ENCODE measurements around the gene GPNMB. TPM values are rescaled to one million over a fixed set of nuclear protein-coding genes. Genes with fewer than 3 reads are reported as not detected.

GPNMB gene
- total RNA-seq, 1 donor from 2014 or later, result 13.4 TPM

DNA sequence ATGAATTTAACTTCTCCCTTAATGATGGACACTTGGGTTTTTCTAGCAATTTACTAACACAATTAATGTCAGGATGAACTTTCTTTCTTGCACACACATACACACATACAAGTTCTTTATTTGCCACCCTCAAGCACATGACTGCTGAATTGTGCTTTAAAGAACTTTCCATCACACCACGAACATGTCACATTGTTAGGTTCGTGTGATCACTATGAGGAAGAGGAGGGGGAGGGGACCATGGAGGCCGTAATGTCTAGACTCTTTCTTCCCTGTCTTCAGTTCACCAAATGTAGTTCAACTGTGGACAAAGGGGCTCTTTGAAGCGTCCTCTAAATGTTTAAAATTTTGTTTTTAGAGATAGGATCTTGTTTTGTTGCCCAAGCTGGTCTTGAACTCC lies 33.7 kb upstream of the GPNMB start:
- FAIRE-seq (peak; percentile 85), DNase-seq (ENCODE audit: low read depth) (no peak)
- TF ChIP-seq, protein P1, sequence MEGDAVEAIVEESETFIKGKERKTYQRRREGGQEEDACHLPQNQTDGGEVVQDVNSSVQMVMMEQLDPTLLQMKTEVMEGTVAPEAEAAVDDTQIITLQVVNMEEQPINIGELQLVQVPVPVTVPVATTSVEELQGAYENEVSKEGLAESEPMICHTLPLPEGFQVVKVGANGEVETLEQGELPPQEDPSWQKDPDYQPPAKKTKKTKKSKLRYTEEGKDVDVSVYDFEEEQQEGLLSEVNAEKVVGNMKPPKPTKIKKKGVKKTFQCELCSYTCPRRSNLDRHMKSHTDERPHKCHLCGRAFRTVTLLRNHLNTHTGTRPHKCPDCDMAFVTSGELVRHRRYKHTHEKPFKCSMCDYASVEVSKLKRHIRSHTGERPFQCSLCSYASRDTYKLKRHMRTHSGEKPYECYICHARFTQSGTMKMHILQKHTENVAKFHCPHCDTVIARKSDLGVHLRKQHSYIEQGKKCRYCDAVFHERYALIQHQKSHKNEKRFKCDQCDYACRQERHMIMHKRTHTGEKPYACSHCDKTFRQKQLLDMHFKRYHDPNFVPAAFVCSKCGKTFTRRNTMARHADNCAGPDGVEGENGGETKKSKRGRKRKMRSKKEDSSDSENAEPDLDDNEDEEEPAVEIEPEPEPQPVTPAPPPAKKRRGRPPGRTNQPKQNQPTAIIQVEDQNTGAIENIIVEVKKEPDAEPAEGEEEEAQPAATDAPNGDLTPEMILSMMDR (IDR thresholded peaks at IDR 0.05; ENCODE audit: insufficient read depth, low read length, severe bottlenecking), result no peak
- no peaks in the 10 kb centered on the region for H3K36me3 ChIP-seq (ENCODE audit: control insufficient read depth, insufficient read depth, low read length)
- no peak overlapping the region for H3K4me3 ChIP-seq (ENCODE audit: low read depth, low read length)
- H3K27me3 ChIP-seq (ENCODE audit: control insufficient read depth, insufficient read depth, low read length), result no peaks in the 10 kb centered on the region

- FAIRE-seq, result no peak
- DNase-seq (ENCODE audit: low read depth), result no peak
- Histone ChIP-seq H3K36me3 (ENCODE audit: control insufficient read depth, insufficient read depth, low read length) (no peaks in the 10 kb centered on the region), H3K27me3 (ENCODE audit: control insufficient read depth, insufficient read depth, low read length) (no peaks in the 10 kb centered on the region), H3K4me3 (ENCODE audit: low read depth, low read length) (no peak overlapping the region)
- TF ChIP-seq, protein P1 (IDR thresholded peaks at IDR 0.05; ENCODE audit: insufficient read depth, low read length, severe bottlenecking), result no peak
Observed at GRCh38 chr7:23213755-23214154, 32.8 kb upstream of the GPNMB start.

GRCh38 chr7:23214423-23214822 lies 32.2 kb upstream of the GPNMB start:
- no peak for FAIRE-seq
- TF ChIP-seq, protein P1 (IDR thresholded peaks at IDR 0.05; ENCODE audit: insufficient read depth, low read length, severe bottlenecking), result no peak
- no peak for DNase-seq (ENCODE audit: low read depth)
- Histone ChIP-seq H3K27me3 (ENCODE audit: control insufficient read depth, insufficient read depth, low read length) (no peaks in the 10 kb centered on the region), H3K36me3 (ENCODE audit: control insufficient read depth, insufficient read depth, low read length) (no peaks in the 10 kb centered on the region), H3K4me3 (ENCODE audit: low read depth, low read length) (no peak overlapping the region)

DNA sequence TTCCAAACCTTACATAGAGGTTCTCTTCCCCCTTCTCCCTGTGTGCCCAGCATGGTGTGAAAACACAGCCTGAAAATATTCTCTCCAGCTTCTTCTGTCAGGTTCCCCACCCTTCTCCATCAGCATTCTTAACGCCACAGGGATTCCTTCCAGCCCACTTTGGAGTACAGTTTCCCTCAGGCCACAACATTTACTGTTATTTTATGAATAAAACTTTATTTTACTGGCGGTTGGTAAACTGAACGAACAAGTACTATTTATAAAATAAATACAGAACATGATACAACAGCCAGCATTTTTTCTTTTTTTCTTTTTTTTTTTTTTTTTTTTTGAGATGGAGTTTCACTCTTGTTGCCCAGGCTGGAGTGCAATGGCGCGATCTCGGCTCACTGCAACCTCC lies 31.6 kb upstream of the GPNMB start:
- FAIRE-seq (no peak), DNase-seq (ENCODE audit: low read depth) (no peak)
- Histone ChIP-seq H3K4me3 (ENCODE audit: low read depth, low read length) (no peak overlapping the region), H3K36me3 (ENCODE audit: control insufficient read depth, insufficient read depth, low read length) (no peaks in the 10 kb centered on the region), H3K27me3 (ENCODE audit: control insufficient read depth, insufficient read depth, low read length) (no peaks in the 10 kb centered on the region)
- TF ChIP-seq, protein P1 (IDR thresholded peaks at IDR 0.05; ENCODE audit: insufficient read depth, low read length, severe bottlenecking), result no peak

DNA sequence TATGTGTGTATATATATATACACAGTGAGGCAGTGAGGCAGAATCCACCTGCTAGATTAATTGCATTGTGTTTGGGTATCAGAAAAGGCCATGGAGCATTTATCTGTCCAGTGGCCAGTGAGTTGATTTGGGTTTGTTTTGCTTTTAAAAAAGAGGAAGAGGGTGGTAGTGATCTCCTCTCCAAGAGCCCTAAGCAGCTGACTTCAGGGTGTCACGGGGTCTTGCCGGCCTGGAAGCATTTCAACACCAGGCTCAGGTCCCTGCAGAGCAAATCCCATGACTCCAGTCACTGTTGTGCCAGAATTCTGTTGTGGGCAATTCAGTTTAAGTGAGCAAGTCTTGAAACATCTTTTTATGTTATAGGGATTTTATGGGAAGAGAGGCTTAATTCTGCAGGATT lies 30.6 kb upstream of the GPNMB start:
- DNase-seq (ENCODE audit: low read depth), result no peak
- FAIRE-seq, result no peak
- H3K4me3 ChIP-seq (ENCODE audit: low read depth, low read length), result no peak overlapping the region
- no peaks in the 10 kb centered on the region for H3K27me3 ChIP-seq (ENCODE audit: control insufficient read depth, insufficient read depth, low read length)
- TF ChIP-seq, protein P1 (IDR thresholded peaks at IDR 0.05; ENCODE audit: insufficient read depth, low read length, severe bottlenecking), result no peak
- H3K36me3 ChIP-seq (ENCODE audit: control insufficient read depth, insufficient read depth, low read length), result no peaks in the 10 kb centered on the region

DNA sequence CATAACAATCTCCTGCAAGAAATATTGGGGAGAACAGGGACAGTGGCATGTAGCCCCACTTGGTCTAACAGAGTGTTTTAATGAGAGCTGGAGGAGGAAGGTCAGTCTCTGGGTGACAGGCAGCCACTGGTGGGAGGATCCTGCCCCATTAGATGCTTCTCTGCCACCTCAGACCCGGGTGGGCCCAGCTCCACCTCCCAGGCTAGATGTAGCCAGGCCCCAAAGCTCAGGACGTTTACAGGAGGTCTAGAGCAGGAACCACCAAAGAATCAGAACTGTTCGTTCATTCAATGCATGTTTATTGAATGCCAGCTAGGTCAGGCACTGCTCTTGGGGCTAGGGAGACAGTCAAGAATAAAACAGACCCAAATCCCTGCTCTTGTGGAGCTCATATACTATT lies 28.4 kb upstream of the GPNMB start:
- Histone ChIP-seq H3K36me3 (ENCODE audit: control insufficient read depth, insufficient read depth, low read length) (no peaks in the 10 kb centered on the region), H3K27me3 (ENCODE audit: control insufficient read depth, insufficient read depth, low read length) (no peaks in the 10 kb centered on the region), H3K4me3 (ENCODE audit: low read depth, low read length) (no peak overlapping the region)
- FAIRE-seq (no peak), DNase-seq (ENCODE audit: low read depth) (no peak)
- TF ChIP-seq, protein P1 (IDR thresholded peaks at IDR 0.05; ENCODE audit: insufficient read depth, low read length, severe bottlenecking), result no peak
